LNCAP (cell line): ENCODE measurements around the gene VEGFC.

ENCODE experiments used
- TF ChIP-seq, protein P1 (sequence below): fragments of 450-650 bp; IDR thresholded peaks from 2 replicates; pipeline ENCODE4 v1.5.1; 2017; ENCODE audit warnings: mild to moderate bottlenecking

The VEGFC gene, protein sequence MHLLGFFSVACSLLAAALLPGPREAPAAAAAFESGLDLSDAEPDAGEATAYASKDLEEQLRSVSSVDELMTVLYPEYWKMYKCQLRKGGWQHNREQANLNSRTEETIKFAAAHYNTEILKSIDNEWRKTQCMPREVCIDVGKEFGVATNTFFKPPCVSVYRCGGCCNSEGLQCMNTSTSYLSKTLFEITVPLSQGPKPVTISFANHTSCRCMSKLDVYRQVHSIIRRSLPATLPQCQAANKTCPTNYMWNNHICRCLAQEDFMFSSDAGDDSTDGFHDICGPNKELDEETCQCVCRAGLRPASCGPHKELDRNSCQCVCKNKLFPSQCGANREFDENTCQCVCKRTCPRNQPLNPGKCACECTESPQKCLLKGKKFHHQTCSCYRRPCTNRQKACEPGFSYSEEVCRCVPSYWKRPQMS

DNA sequence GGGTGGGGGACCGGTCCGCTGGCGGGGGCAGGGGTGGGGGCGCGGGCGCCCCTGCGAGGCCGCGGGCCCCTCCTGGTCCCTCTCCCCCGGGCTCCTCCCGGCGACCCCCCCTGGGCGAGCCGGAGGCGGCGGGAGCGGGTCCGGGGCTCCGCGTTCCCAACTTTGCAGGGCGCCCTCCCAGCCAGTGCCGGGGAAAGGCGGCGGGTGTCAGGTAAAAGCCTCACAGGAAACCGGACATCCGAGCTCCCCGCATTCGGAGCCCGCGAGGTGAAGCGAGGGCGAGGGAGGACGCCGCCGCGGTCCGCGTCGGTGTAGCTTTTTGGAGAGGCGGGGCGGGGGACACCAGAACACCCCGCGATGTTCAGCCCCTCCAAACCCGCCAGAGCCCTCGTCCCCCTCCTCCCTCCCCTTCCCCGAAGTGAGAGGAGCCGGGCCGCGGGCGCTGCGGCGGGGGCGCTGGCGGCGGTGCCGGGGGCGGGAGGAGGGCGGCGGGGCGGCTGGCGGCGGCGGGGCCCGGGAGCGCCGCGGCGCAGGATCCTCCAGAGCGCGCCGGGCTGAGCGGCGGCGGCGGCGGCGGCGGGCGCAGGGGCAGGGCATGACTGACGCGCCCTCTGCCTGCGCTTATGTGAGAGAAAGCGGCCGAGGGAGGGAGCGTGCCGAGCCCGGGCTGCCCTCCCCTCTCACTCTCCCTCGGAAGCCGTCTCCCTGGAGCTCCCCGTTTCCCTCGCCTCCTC, at the start of gene VEGFC:
TSS of gene VEGFC (minus strand) at position 597 of the 734 bp plus-strand sequence. CDS start 611 bp downstream, outside the sequence.
- TF ChIP-seq, protein P1, sequence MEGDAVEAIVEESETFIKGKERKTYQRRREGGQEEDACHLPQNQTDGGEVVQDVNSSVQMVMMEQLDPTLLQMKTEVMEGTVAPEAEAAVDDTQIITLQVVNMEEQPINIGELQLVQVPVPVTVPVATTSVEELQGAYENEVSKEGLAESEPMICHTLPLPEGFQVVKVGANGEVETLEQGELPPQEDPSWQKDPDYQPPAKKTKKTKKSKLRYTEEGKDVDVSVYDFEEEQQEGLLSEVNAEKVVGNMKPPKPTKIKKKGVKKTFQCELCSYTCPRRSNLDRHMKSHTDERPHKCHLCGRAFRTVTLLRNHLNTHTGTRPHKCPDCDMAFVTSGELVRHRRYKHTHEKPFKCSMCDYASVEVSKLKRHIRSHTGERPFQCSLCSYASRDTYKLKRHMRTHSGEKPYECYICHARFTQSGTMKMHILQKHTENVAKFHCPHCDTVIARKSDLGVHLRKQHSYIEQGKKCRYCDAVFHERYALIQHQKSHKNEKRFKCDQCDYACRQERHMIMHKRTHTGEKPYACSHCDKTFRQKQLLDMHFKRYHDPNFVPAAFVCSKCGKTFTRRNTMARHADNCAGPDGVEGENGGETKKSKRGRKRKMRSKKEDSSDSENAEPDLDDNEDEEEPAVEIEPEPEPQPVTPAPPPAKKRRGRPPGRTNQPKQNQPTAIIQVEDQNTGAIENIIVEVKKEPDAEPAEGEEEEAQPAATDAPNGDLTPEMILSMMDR = no peak

DNA sequence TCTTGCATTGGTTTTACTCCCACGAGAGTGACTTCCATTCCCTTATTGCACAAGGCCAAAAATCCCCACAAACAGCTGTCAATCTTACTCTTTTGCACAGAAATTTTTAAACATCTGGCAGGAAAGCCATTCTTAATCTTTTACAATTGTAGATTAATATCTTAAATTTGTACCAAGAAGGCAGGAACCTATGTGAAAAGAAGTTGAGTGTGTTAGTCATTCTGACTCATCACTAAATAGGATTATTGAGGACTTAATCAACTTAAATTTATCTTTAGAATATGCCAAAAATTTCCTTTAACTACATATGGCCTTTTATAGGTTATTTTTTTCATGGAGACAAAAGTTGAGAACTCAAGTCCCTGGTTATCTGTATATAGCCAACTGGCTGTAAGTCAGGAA, 49.0 kb upstream of the VEGFC start:
- TF ChIP-seq, protein P1 = no peak

DNA sequence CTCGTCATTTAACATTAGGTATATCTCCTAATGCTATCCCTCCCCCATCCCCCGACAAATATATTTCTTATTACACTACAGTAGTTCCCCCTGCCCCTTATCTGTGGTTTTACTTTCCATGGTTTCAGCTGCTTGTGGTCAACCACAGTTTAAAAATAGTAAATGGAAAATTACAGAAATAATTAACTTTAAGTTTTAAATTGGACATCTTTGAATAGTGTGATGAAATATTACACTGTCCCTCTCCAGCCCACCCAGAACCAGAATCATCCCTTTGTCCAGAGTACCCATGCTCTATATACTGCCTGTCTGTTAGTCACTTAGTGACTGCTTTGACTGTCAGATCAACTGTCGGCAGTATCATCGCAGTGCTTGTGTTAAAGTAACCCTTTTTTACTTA, 47.4 kb upstream of the VEGFC start:
- TF ChIP-seq, protein P1 = no peak

GRCh38 chr4:176839656-176840055, 46.9 kb upstream of the VEGFC start:
- TF ChIP-seq, protein P1 = no peak

- TF ChIP-seq, protein P1 = no peak
These were observed 46.1 kb upstream of the VEGFC start for GRCh38 chr4:176838601-176839433.

GRCh38 chr4:176837169-176837895, 44.6 kb upstream of the VEGFC start:
- TF ChIP-seq, protein P1 = no peak

GRCh38 chr4:176834531-176834930, 41.8 kb upstream of the VEGFC start:
- TF ChIP-seq, protein P1 = no peak
